MCF 10A (cell line): ENCODE data around the gene ZNF804B. TPM values are rescaled to one million over a fixed set of nuclear protein-coding genes. Genes with fewer than 3 reads are reported as not detected.

ENCODE experiments used
- BruUV-seq: library from RNA; stranded (reverse); fragments of 400-500 nt; replicated peaks from 2 replicates; lab custom pipeline; 2021; lab: Mats Ljungman, UMichigan
- CTCF ChIA-PET: fragments of 300-600 bp; sonication (Branson Sonifier 250); formaldehyde crosslinking; extraction: SDS; loops from one replicate; lab custom pipeline; 2021; ENCODE audit warnings: antibody characterized with exemption, inconsistent platforms; lab: Yijun Ruan, JAX
- POLR2A ChIA-PET: fragments of 300-600, 350-650 bp; sonication (Branson Sonifier 250); formaldehyde crosslinking; extraction: SDS; loops from one replicate; lab custom pipeline; 2020; ENCODE audit warnings: antibody characterized with exemption, inconsistent platforms; lab: Yijun Ruan, JAX
- DNase-seq: peaks from one replicate; pipeline ENCODE4 v3.0.0-alpha.2; 2018; ENCODE audit not compliant: unreplicated experiment
- H3K27ac Mint-ChIP-seq: one replicate; pipeline ENCODE4 v1.8.0; 2022; ENCODE audit warnings: mild to moderate bottlenecking, low read depth, mixed read lengths; ENCODE audit not compliant: unreplicated experiment
- H3K27me3 Mint-ChIP-seq: one replicate; pipeline ENCODE4 v1.8.0; 2022; ENCODE audit warnings: mixed read lengths; ENCODE audit not compliant: insufficient read depth, unreplicated experiment
- H3K36me3 Mint-ChIP-seq: one replicate; pipeline ENCODE4 v1.8.0; 2022; ENCODE audit warnings: mild to moderate bottlenecking, moderate library complexity, mixed read lengths; ENCODE audit not compliant: insufficient read depth, unreplicated experiment
- H3K4me1 Mint-ChIP-seq: one replicate; pipeline ENCODE4 v1.8.0; 2022; ENCODE audit warnings: mixed read lengths; ENCODE audit not compliant: insufficient read depth, unreplicated experiment
- H3K4me3 Mint-ChIP-seq: one replicate; pipeline ENCODE4 v1.8.0; 2022; ENCODE audit warnings: mild to moderate bottlenecking, moderate library complexity, mixed read lengths; ENCODE audit not compliant: unreplicated experiment
- H3K9me3 Mint-ChIP-seq: one replicate; pipeline ENCODE4 v1.8.0; 2022; ENCODE audit warnings: mixed read lengths; ENCODE audit not compliant: unreplicated experiment
- intact Hi-C: fragments of 100-400 bp; cut with micrococcal nuclease; formaldehyde crosslinking; loops from 2 replicates; pipeline ENCODE4 v1.14.1; 2022
- total RNA-seq: library from RNA; stranded (reverse); gene quantifications from 2 replicates; pipeline ENCODE4 v1.2.3, GENCODE V29; 2022
- TF ChIP-seq, protein P1 (sequence below): fragments of 200-600 bp; IDR thresholded peaks from one replicate; pipeline ENCODE4 v1.8.0; 2022; ENCODE audit warnings: antibody characterized with exemption, mild to moderate bottlenecking; ENCODE audit not compliant: unreplicated experiment

Gene ZNF804B
- total RNA-seq, 1 experiment from 2014 or later: not detected

DNA sequence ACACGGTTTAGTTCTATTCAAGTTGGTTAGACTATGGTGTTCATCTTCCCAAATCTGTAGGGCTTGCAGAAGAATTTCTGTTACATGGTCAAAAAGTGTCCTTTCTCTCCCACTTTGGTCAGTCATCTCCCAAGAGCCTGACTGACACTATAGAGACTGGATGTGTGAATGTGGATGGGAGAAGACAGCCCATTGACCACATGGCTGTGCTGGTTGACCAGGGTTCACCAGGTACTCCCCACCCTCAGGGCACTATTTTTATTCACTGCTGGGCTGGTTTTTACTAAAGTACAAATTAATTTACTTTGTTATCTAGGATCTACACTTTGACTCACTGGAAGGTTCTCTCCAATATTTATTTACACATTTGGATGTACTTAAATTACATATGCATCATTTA, 2.3 kb downstream of the ZNF804B start:
- Mint-ChIP-seq H3K27me3 (peaks cover 79% of the 10 kb centered on the region), H3K4me1 (no peaks in the 10 kb centered on the region), H3K36me3 (no peaks in the 10 kb centered on the region), H3K9me3 (no peaks in the 10 kb centered on the region), H3K27ac (no peak overlapping the region), H3K4me3 (no peak overlapping the region)
- ChIA-PET CTCF (no interaction called here), POLR2A (no interaction called here)
- DNase-seq: no peak
- intact Hi-C loops: no loop called here
- TF ChIP-seq, protein P1, sequence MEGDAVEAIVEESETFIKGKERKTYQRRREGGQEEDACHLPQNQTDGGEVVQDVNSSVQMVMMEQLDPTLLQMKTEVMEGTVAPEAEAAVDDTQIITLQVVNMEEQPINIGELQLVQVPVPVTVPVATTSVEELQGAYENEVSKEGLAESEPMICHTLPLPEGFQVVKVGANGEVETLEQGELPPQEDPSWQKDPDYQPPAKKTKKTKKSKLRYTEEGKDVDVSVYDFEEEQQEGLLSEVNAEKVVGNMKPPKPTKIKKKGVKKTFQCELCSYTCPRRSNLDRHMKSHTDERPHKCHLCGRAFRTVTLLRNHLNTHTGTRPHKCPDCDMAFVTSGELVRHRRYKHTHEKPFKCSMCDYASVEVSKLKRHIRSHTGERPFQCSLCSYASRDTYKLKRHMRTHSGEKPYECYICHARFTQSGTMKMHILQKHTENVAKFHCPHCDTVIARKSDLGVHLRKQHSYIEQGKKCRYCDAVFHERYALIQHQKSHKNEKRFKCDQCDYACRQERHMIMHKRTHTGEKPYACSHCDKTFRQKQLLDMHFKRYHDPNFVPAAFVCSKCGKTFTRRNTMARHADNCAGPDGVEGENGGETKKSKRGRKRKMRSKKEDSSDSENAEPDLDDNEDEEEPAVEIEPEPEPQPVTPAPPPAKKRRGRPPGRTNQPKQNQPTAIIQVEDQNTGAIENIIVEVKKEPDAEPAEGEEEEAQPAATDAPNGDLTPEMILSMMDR: no peak
- BruUV-seq: no TSS peak

DNA sequence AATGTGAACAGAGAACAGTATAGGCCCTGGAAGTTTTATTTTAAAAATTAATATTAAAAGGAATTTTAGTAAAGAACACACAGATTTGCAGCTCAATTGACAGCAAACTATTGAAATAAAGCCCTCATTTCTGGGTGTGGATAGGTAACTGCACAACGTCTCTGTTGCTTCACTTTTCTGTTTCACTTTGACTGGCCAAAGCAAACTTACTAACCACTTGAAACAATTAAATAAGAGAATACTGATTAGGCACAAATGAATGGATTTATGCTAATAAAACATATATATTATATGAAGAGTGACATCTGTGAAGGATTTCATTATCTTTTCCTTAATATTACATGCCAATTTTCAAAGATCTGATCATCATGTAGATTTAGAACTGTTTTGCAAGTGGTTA, 11.9 kb downstream of the ZNF804B start:
- Mint-ChIP-seq H3K4me3 (no peak overlapping the region), H3K4me1 (no peaks in the 10 kb centered on the region), H3K9me3 (no peaks in the 10 kb centered on the region), H3K36me3 (no peaks in the 10 kb centered on the region), H3K27me3 (peaks cover 32% of the 10 kb centered on the region), H3K27ac (no peak overlapping the region)
- DNase-seq: no peak
- BruUV-seq: no TSS peak
- CTCF ChIA-PET: no interaction called here
- intact Hi-C loops: no loop called here
- TF ChIP-seq, protein P1: no peak
- POLR2A ChIA-PET: interaction anchor here (1.2 kb wide), 1 partner anchor 11 kb away, joined by 3 read pairs; no protein-coding TSS in a partner anchor

DNA sequence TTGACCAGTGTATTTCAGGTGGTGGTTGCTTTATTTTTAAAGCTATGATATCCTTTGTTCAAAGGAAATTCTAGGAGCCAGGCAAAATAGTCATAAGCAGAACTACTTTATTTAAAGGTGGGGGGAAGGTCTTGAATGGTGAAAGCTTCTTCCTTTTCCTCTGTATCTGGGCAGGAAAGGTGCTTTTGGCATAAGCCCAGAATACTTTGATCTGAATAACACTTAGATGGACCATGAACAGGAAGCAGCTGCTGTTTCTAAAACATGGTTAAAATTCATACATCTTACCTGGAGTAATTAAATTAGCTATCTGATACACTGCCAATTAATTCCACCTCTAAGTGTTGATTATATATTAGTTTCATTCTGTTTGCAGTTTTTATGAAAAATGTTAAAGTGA, 13.3 kb downstream of the ZNF804B start:
- CTCF ChIA-PET: interaction anchor here (0.6 to 1.0 kb wide), 3 partner anchors 32 to 1091 kb away, joined by 3 to 4 read pairs (median 3); no protein-coding TSS in a partner anchor
- H3K9me3 Mint-ChIP-seq: no peaks in the 10 kb centered on the region
- BruUV-seq: no TSS peak
- TF ChIP-seq, protein P1: no peak
- H3K4me3 Mint-ChIP-seq: no peak overlapping the region
- POLR2A ChIA-PET: no interaction called here
- intact Hi-C loops: no loop called here
- H3K36me3 Mint-ChIP-seq: no peaks in the 10 kb centered on the region
- H3K27ac Mint-ChIP-seq: no peak overlapping the region
- H3K27me3 Mint-ChIP-seq: peaks cover 19% of the 10 kb centered on the region
- DNase-seq: no peak
- no peaks in the 10 kb centered on the region for H3K4me1 Mint-ChIP-seq

DNA sequence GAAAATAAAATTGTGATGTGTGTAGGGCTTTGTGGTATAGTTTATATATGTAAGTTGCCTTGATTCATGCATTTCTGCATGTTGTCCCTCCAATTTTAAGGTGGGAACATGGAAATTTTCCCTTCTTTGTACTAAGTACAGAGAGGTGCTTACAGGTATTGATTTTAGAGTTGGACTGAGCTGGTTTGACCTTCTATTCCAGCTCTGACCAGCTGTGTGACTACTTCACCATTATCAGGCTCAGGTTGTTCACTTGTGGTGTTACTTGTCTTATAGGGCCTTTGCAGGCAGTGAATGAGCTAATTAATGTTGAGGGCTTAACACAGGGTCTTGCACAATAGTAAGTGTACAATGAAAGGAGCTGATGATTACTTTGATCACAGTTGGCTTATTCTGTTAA, 16.3 kb downstream of the ZNF804B start:
- Mint-ChIP-seq H3K4me1 (no peaks in the 10 kb centered on the region), H3K4me3 (no peak overlapping the region), H3K27me3 (peaks cover 14% of the 10 kb centered on the region), H3K27ac (no peak overlapping the region), H3K9me3 (no peaks in the 10 kb centered on the region), H3K36me3 (no peaks in the 10 kb centered on the region)
- DNase-seq: no peak
- CTCF ChIA-PET: interaction anchor here (0.6 kb wide), 2 partner anchors 200 to 358 kb away, joined by 3 read pairs; no protein-coding TSS in a partner anchor
- intact Hi-C loops: no loop called here
- POLR2A ChIA-PET: no interaction called here
- no TSS peak for BruUV-seq
- TF ChIP-seq, protein P1: no peak
